Endometrium (tissue), 2 donors: Measurements from ENCODE around the gene UNC45B.
"Not testable (repeated sequence)": the region's sequence is repeated elsewhere in the genome, so short reads cannot be mapped to it uniquely, and the experiment has no call there.

Experiments
- FAIRE-seq: peaks from 2 replicates; lab custom pipeline; 2012; peaks lifted over from hg19 to GRCh38; lab: Jason Lieb, UNC
- donor health status: control.
- donor health status: control.

Gene UNC45B

GRCh38 chr17:35222452-35222851 lies 74.8 kb downstream of the UNC45B start:
- no peak for FAIRE-seq

- no peak for FAIRE-seq
These were observed 76.8 kb downstream of the UNC45B start for GRCh38 chr17:35224436-35224835.

- FAIRE-seq, result no peak
These were observed 79.9 kb downstream of the UNC45B start for GRCh38 chr17:35227546-35227945.

GRCh38 chr17:35229638-35230037 lies 82.0 kb downstream of the UNC45B start:
- no peak for FAIRE-seq

- FAIRE-seq, result not testable (repeated sequence)
These were observed 86.7 kb downstream of the UNC45B start for GRCh38 chr17:35234315-35234714.

- no peak for FAIRE-seq
These were observed 87.7 kb downstream of the UNC45B start for GRCh38 chr17:35235289-35235688.

GRCh38 chr17:35235917-35236316 lies 88.3 kb downstream of the UNC45B start:
- no peak for FAIRE-seq

GRCh38 chr17:35236821-35237220 lies 89.2 kb downstream of the UNC45B start:
- no peak for FAIRE-seq

- FAIRE-seq, result no peak
These were observed 91.2 kb downstream of the UNC45B start for GRCh38 chr17:35238821-35239220.
